SK-N-SH treated with all-trans-retinoic acid at 6 μM for 48 hours (cell line): Measurements from ENCODE around the gene AP4S1.

ENCODE experiments used
- CREB5 ChIP-seq: fragments of 250-450 bp; sonication (Bioruptor Pico); IDR thresholded peaks from 2 replicates; pipeline ENCODE4 v1.5.1; 2020; ENCODE audit warnings: low read depth, mild to moderate bottlenecking, moderate library complexity
- ZFP3 ChIP-seq: fragments of 250-450 bp; sonication (Bioruptor Pico); IDR thresholded peaks from 2 replicates; pipeline ENCODE4 v1.5.0; 2020; ENCODE audit warnings: mild to moderate bottlenecking, moderate library complexity

DNA sequence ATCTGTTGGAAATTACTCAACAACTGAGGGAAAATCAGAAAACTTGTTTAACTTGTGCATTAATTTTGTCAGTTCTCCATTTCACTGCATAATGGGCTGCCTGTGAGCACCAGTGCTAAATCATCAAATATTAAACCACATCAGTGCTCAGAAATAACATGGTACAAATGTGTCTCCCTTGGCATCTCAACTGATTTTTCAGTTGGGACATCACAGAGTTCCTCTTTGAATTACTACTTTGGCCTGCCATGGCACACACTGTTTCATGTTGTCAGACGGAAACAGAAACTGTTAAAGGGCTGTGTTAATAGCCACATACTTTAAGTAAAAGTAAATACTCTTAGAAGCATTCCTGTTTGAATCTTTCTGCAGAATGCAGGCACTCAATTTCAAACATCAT, 42.8 kb downstream of the AP4S1 start:
- TF ChIP-seq CREB5 (CRISPR knock-in tag) = no peak
- no peak for TF ChIP-seq ZFP3 (CRISPR knock-in tag)
